Measurements from ENCODE around the gene GOPC.

DNA sequence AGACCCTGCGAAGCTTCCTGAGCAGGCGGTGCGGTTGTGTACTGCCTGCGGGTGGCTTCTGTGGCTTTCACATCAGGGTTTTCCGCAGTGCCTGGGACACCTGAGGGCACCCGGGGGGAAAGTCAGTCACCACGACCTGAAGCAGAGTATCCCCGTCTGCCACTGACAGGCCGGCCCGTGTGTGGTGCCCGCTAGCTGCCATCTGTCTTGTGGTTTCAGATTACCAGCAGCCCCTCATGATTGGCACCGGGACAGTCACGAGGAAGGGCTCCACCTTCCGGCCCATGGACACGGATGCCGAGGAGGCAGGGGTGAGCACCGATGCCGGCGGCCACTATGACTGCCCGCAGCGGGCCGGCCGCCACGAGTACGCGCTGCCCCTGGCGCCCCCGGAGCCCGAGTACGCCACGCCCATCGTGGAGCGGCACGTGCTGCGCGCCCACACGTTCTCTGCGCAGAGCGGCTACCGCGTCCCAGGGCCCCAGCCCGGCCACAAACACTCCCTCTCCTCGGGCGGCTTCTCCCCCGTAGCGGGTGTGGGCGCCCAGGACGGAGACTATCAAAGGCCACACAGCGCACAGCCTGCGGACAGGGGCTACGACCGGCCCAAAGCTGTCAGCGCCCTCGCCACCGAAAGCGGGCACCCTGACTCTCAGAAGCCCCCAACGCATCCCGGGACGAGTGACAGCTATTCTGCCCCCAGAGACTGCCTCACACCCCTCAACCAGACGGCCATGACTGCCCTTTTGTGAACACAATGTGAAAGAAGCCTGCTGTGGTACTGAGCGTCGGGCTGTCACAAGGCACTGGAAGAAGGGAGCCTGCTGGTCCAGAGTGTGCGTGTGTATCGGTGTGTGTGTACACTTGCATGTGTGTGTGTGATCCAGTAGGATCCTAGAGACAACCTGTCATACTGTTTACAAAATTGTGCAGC, 54.4 kb downstream of the GOPC start:
- TF ChIP-seq GATA2 (IDR thresholded peaks at IDR 0.05; ENCODE audit: low read depth, low read length) (no peak), GATA3 (IDR thresholded peaks at IDR 0.05; ENCODE audit: low read depth, low read length) (no peak)
